GM23338 (cell line): ENCODE results near the gene FBLN2. TPM values are rescaled to one million over a fixed set of nuclear protein-coding genes. Genes with fewer than 3 reads are reported as not detected.

ENCODE experiments used
- ATAC-seq: fragments of 200-7000 bp; cut with Tn5 transposase; 3 replicates; pipeline ENCODE4 v1.9.1; 2020
- DNase-seq: peaks from one replicate; pipeline ENCODE4 v3.0.0-alpha.2; 2015; ENCODE audit warnings: low spot score
- H2AFZ ChIP-seq: fragments of 200-600 bp; sonication (generic); 2 replicates; pipeline ENCODE4 v1.8.0; 2016; ENCODE audit warnings: antibody characterized with exemption, mild to moderate bottlenecking, moderate library complexity
- H3F3A ChIP-seq: fragments of 200-600 bp; sonication (generic); replicated peaks from 2 replicates; pipeline ENCODE4 v1.8.0; 2017; ENCODE audit warnings: antibody characterized with exemption, mixed run types, low read depth
- H3K27ac ChIP-seq: fragments of 200-600 bp; sonication (generic); 2 replicates; pipeline ENCODE4 v1.6.1; 2016; ENCODE audit warnings: low read depth
- H3K27me3 ChIP-seq: fragments of 200-600 bp; sonication (generic); 2 replicates; pipeline ENCODE4 v1.8.0; 2016; ENCODE audit warnings: mild to moderate bottlenecking, mixed run types, moderate library complexity; ENCODE audit not compliant: insufficient read depth
- H3K36me3 ChIP-seq: fragments of 200-600 bp; sonication (generic); 2 replicates; pipeline ENCODE4 v1.8.0; 2016; ENCODE audit warnings: mild to moderate bottlenecking; ENCODE audit not compliant: insufficient read depth
- H3K4me1 ChIP-seq: fragments of 200-600 bp; sonication (generic); 2 replicates; pipeline ENCODE4 v1.8.0; 2016; ENCODE audit warnings: mild to moderate bottlenecking, moderate library complexity; ENCODE audit not compliant: insufficient read depth
- H3K4me2 ChIP-seq: fragments of 200-600 bp; sonication (generic); 2 replicates; pipeline ENCODE4 v1.7.1; 2017; ENCODE audit warnings: mixed run types
- H3K4me3 ChIP-seq: fragments of 200-600 bp; sonication (generic); 2 replicates; pipeline ENCODE4 v1.6.1; 2016; ENCODE audit warnings: mixed run types
- H3K79me2 ChIP-seq: fragments of 200-600 bp; sonication (generic); replicated peaks from 2 replicates; pipeline ENCODE4 v1.8.0; 2017; ENCODE audit warnings: mild to moderate bottlenecking; ENCODE audit not compliant: insufficient read depth
- H3K9me2 ChIP-seq: fragments of 200-600 bp; sonication (generic); 2 replicates; pipeline ENCODE4 v1.8.0; 2017; ENCODE audit not compliant: insufficient read depth
- H4K20me1 ChIP-seq: fragments of 200-600 bp; sonication (generic); replicated peaks from 2 replicates; pipeline ENCODE4 v1.8.0; 2017; ENCODE audit warnings: mild to moderate bottlenecking; ENCODE audit not compliant: insufficient read depth
- H3K27ac Mint-ChIP-seq: 2 replicates; pipeline ENCODE4 v1.8.0; 2020; ENCODE audit warnings: inconsistent platforms, mild to moderate bottlenecking, moderate library complexity, mixed read lengths
- H3K27me3 Mint-ChIP-seq: 3 replicates; pipeline ENCODE4 v1.8.0; 2022; ENCODE audit warnings: low read depth, mild to moderate bottlenecking, moderate library complexity, mixed read lengths, inconsistent platforms; ENCODE audit not compliant: insufficient read depth, poor library complexity
- H3K36me3 Mint-ChIP-seq: 3 replicates; pipeline ENCODE4 v1.8.0; 2021; ENCODE audit warnings: low read depth, mild to moderate bottlenecking, inconsistent platforms, moderate library complexity, mixed read lengths
- H3K4me1 Mint-ChIP-seq: 3 replicates; pipeline ENCODE4 v1.8.0; 2020; ENCODE audit warnings: mild to moderate bottlenecking, inconsistent platforms, mixed read lengths
- H3K4me3 Mint-ChIP-seq: 3 replicates; pipeline ENCODE4 v1.8.0; 2021; ENCODE audit warnings: moderate library complexity, mild to moderate bottlenecking, inconsistent platforms, mixed read lengths
- H3K9me3 Mint-ChIP-seq: 3 replicates; pipeline ENCODE4 v1.8.0; 2020; ENCODE audit warnings: moderate library complexity, mild to moderate bottlenecking, inconsistent platforms, mixed read lengths
- CREB1 ChIP-seq: fragments of 250-450 bp; sonication (Bioruptor Pico); IDR thresholded peaks from 2 replicates; pipeline ENCODE4 v1.5.0; 2020; ENCODE audit warnings: low read depth, mild to moderate bottlenecking, moderate library complexity
- EZH2 ChIP-seq: fragments of 200-600 bp; sonication (generic); IDR thresholded peaks from one replicate; pipeline ENCODE4 v1.8.0; 2017; ENCODE audit warnings: antibody characterized with exemption, mild to moderate bottlenecking, low read depth; ENCODE audit not compliant: unreplicated experiment
- JUNB ChIP-seq: IDR thresholded peaks from one replicate; pipeline ENCODE4 v1.6.1; 2016; ENCODE audit warnings: antibody characterized with exemption; ENCODE audit not compliant: unreplicated experiment
- NANOG ChIP-seq: IDR thresholded peaks from 2 replicates; pipeline ENCODE4 v1.6.1; 2016; ENCODE audit warnings: antibody characterized with exemption, borderline replicate concordance
- STAT1 ChIP-seq: IDR thresholded peaks from one replicate; pipeline ENCODE4 v1.6.1; 2016; ENCODE audit warnings: antibody characterized with exemption; ENCODE audit not compliant: unreplicated experiment
- ZNF331 ChIP-seq: fragments of 250-450 bp; sonication (Bioruptor Pico); IDR thresholded peaks from 2 replicates; pipeline ENCODE4 v1.5.0; 2020; ENCODE audit warnings: low read depth, mild to moderate bottlenecking, moderate library complexity
- polyA plus RNA-seq: library from polyadenylated mRNA; unstranded; fragments of >200 nt; fragmentation: Nextera tagmentation; extraction: Ambion mirVana; gene quantifications from 2 replicates; pipeline ENCODE4 v1.2.1, GENCODE V29; 2016
- total RNA-seq: library from RNA; depleted of rRNA; stranded (reverse); fragments of >200 nt; shearing (Covaris generic); gene quantifications from 2 replicates; pipeline ENCODE4 v1.2.3, GENCODE V29; 2014
- TF ChIP-seq, protein P1 (sequence below): IDR thresholded peaks from 2 replicates; pipeline ENCODE4 v1.6.1; 2016; ENCODE audit warnings: antibody characterized with exemption
- TF ChIP-seq, protein P2 (sequence below): IDR thresholded peaks from one replicate; pipeline ENCODE4 v1.6.1; 2018; ENCODE audit warnings: antibody characterized with exemption; ENCODE audit not compliant: unreplicated experiment

The FBLN2 gene
- total and polyA plus RNA-seq, 2 experiments from 2014 or later, result 18.8 to 26.8 TPM

DNA sequence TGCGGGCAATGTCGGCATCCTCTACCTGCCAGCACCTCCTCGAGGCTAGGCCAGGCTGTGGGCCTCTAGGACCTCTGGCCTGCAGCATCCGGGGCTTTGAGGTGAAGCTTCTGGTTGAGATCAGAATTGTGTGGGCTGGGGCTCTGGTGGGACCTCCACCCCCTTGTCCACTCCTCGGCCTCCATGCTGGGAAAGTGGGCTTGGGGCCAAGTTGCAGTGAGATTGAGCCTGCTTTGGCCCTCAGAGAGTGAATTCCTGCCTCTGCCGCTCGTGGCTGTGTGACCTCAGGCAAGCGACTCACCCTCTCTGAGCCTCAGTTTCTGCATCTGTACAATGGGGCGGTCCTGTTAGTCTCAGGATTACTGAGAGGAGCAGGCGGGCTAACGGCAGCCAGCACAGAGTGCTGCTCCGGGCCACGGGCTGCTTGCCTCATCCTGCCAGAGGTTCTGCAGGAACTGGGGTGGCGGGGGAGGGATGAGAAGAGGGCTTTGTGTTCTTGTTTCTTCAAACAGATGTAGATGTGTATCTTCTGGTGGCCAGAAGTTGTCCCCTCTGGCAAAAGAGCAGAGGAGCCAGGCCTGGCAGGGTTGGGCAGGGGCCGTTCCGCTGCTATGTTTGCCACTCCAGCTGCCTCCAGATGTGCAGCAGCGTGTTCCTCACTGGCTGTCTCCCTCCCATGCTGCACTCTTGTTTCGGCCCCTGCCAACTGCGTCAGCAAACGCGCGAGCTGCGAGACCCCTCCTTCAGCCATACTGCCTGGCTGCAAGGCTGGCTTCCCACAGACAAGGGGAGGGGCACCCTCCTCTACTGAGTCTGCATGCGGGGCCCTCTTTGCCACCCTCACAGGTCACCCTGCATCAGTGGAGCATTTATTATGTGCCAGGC, 33.7 kb downstream of the FBLN2 start:
- H3K4me1 Mint-ChIP-seq, result peaks cover 11% of the 10 kb centered on the region
- no peaks in the 10 kb centered on the region for H3K27me3 ChIP-seq
- no peak overlapping the region for H3K4me2 ChIP-seq
- H3F3A ChIP-seq, result no peaks in the 10 kb centered on the region
- no peaks in the 10 kb centered on the region for H3K9me2 ChIP-seq
- H4K20me1 ChIP-seq, result peaks cover 2% of the 10 kb centered on the region; the same call in 1 of the 2 replicates
- H3K27me3 Mint-ChIP-seq, result peaks cover 4% of the 10 kb centered on the region
- H3K4me3 ChIP-seq, result no peak overlapping the region
- DNase-seq, result no peak
- H3K9me3 Mint-ChIP-seq, result no peaks in the 10 kb centered on the region
- no peaks in the 10 kb centered on the region for H3K36me3 ChIP-seq
- TF ChIP-seq CREB1 (CRISPR knock-in tag) (no peak), STAT1 (no peak), JUNB (no peak), EZH2 (no peak), NANOG (no peak), ZNF331 (no peak)
- TF ChIP-seq, protein P1, sequence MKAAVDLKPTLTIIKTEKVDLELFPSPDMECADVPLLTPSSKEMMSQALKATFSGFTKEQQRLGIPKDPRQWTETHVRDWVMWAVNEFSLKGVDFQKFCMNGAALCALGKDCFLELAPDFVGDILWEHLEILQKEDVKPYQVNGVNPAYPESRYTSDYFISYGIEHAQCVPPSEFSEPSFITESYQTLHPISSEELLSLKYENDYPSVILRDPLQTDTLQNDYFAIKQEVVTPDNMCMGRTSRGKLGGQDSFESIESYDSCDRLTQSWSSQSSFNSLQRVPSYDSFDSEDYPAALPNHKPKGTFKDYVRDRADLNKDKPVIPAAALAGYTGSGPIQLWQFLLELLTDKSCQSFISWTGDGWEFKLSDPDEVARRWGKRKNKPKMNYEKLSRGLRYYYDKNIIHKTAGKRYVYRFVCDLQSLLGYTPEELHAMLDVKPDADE, result no peak
- no peak overlapping the region for H2AFZ ChIP-seq
- no peak for ATAC-seq
- H3K36me3 Mint-ChIP-seq, result no peaks in the 10 kb centered on the region
- H3K27ac Mint-ChIP-seq, result no peak overlapping the region
- no peak overlapping the region for H3K27ac ChIP-seq
- peaks cover 12% of the 10 kb centered on the region for H3K4me1 ChIP-seq
- H3K79me2 ChIP-seq, result no peaks in the 10 kb centered on the region
- no peak overlapping the region for H3K4me3 Mint-ChIP-seq

DNA sequence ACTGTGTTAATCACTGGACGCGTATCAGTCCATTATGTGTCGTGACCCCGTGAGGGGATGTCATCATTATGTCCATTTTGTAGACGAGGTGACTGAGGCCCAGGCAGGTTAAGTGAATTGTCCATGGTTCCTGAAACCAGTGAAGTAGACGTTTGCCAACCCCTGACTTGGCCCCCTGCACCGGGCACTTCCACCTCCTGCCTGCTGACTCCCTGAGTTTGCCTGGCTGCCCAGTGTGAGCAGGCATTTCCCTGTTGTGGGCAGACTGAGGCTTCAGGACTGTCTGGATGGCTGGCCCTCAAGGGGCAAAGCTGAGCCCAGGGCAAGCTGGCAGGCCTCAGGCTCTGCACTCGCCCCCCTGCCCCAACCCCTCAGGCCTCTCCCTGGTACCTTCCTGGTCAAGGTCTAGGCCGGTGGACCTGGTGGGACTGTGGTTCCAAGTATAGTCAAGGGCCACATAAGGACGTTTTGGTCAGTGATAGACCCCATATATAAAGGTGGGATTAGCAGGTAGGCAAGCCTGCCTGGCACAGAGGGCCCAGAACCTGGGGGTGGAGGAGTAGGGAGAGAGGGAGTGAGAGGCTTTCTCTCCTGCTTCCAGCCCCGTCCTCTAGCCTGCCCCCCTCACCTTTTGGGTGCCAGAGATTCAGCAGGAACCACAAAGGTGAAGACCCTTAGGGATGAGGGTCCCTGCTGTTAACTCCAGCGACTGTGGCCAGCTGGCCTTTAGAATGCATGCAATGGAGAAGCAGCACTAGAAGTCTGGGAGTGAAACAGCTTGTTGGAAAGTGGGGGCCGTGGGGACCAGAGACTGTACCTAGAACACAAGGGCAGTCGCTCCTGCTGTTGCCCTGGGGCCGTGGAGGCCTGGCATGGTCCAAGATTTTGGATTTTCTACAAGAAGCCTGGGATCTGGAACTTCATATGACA, 34.6 kb downstream of the FBLN2 start:
- H3K36me3 ChIP-seq, result no peaks in the 10 kb centered on the region
- peaks cover 18% of the 10 kb centered on the region for H3K4me1 ChIP-seq
- no peak overlapping the region for H3K4me2 ChIP-seq
- H3K27me3 ChIP-seq, result no peaks in the 10 kb centered on the region
- H4K20me1 ChIP-seq, result peaks cover 2% of the 10 kb centered on the region; the same call in 1 of the 2 replicates
- no peak overlapping the region for H3K4me3 ChIP-seq
- Mint-ChIP-seq H3K4me1 (peaks cover 20% of the 10 kb centered on the region), H3K4me3 (no peak overlapping the region), H3K27me3 (peaks cover 4% of the 10 kb centered on the region), H3K27ac (no peak overlapping the region), H3K36me3 (no peaks in the 10 kb centered on the region), H3K9me3 (no peaks in the 10 kb centered on the region)
- H3K9me2 ChIP-seq, result no peaks in the 10 kb centered on the region
- TF ChIP-seq ZNF331, result no peak
- TF ChIP-seq, protein P2, sequence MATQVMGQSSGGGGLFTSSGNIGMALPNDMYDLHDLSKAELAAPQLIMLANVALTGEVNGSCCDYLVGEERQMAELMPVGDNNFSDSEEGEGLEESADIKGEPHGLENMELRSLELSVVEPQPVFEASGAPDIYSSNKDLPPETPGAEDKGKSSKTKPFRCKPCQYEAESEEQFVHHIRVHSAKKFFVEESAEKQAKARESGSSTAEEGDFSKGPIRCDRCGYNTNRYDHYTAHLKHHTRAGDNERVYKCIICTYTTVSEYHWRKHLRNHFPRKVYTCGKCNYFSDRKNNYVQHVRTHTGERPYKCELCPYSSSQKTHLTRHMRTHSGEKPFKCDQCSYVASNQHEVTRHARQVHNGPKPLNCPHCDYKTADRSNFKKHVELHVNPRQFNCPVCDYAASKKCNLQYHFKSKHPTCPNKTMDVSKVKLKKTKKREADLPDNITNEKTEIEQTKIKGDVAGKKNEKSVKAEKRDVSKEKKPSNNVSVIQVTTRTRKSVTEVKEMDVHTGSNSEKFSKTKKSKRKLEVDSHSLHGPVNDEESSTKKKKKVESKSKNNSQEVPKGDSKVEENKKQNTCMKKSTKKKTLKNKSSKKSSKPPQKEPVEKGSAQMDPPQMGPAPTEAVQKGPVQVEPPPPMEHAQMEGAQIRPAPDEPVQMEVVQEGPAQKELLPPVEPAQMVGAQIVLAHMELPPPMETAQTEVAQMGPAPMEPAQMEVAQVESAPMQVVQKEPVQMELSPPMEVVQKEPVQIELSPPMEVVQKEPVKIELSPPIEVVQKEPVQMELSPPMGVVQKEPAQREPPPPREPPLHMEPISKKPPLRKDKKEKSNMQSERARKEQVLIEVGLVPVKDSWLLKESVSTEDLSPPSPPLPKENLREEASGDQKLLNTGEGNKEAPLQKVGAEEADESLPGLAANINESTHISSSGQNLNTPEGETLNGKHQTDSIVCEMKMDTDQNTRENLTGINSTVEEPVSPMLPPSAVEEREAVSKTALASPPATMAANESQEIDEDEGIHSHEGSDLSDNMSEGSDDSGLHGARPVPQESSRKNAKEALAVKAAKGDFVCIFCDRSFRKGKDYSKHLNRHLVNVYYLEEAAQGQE, result no peak
- no peak overlapping the region for H3K27ac ChIP-seq
- no peak for ATAC-seq
- H3F3A ChIP-seq, result no peaks in the 10 kb centered on the region; the same call in 1 of the 2 replicates
- H2AFZ ChIP-seq, result no peak overlapping the region
- H3K79me2 ChIP-seq, result no peaks in the 10 kb centered on the region
- DNase-seq, result no peak
